DMS53 treated with DMSO at 0.1 percent for 48 hours (cell line): ENCODE results near the gene RIPOR2.

ENCODE experiments used
- DNase-seq: peaks from one replicate; lab custom pipeline; 2025; ENCODE audit not compliant: unreplicated experiment; lab: John Stamatoyannopoulos, UW

The RIPOR2 gene, protein sequence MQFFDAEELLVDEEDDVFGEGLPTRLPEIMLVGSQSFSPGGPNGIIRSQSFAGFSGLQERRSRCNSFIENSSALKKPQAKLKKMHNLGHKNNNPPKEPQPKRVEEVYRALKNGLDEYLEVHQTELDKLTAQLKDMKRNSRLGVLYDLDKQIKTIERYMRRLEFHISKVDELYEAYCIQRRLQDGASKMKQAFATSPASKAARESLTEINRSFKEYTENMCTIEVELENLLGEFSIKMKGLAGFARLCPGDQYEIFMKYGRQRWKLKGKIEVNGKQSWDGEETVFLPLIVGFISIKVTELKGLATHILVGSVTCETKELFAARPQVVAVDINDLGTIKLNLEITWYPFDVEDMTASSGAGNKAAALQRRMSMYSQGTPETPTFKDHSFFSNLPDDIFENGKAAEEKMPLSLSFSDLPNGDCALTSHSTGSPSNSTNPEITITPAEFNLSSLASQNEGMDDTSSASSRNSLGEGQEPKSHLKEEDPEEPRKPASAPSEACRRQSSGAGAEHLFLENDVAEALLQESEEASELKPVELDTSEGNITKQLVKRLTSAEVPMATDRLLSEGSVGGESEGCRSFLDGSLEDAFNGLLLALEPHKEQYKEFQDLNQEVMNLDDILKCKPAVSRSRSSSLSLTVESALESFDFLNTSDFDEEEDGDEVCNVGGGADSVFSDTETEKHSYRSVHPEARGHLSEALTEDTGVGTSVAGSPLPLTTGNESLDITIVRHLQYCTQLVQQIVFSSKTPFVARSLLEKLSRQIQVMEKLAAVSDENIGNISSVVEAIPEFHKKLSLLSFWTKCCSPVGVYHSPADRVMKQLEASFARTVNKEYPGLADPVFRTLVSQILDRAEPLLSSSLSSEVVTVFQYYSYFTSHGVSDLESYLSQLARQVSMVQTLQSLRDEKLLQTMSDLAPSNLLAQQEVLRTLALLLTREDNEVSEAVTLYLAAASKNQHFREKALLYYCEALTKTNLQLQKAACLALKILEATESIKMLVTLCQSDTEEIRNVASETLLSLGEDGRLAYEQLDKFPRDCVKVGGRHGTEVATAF

DNA sequence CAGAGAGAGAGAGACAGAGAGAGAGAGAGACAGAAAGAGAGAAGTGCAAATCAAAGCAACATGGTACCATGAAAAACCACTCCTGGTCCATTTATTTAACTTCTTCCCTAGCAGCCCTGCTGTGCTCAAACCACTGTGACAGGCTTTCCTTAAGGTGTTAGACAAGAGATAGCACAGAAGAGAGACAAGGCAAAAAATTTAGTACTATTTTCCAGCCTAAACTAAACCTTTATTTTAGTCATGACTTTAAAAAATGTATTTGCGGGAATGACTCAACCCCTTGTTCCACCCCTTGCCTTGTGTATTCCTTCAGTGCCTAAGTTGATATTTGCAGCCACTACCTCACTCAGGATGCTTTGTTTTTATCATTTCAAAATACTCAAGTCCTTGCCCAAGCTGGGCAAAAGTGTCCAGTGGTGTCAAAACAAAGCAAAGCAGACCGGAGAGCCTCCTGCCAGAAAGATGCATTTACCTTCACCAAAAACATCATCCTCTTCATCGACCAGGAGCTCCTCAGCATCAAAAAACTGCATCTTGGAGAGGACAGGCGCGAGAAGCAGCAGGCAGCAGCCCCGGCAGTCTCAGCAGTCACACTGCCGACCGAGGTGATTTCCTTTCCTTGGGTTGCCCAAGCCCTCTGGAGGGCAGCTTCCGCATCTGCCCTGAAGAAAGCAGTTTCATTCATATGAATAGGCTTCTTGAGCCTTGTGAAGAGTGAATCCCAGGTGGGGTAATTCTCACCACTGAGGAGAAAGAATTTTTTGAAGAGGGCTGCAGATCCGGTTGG, at the start of gene RIPOR2:
Gene RIPOR2, minus strand, starts transcription at position 595 of the 787 bp plus-strand sequence. Its CDS starts 62 bp downstream, at position 533.
- no peak for DNase-seq

DNA sequence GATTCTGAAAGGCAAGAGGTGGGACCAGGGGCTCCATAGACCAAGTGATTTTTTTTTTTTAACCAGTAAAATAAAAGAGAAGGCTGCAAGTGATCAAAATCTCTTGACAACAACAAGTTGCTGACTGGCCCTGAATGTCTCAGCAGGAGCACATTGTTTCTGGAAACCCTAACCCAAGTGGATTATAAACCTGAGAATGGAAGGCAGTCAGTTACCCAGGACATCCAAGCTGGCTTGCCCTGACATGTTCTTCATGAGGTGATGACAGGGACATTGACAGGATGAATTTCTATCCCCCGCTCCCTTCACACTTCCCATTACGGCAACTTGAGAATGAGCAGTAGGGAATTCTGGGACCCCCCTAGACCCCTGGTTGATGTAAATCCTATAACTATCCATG, 49.6 kb upstream of the RIPOR2 start:
- no peak for DNase-seq

DNA sequence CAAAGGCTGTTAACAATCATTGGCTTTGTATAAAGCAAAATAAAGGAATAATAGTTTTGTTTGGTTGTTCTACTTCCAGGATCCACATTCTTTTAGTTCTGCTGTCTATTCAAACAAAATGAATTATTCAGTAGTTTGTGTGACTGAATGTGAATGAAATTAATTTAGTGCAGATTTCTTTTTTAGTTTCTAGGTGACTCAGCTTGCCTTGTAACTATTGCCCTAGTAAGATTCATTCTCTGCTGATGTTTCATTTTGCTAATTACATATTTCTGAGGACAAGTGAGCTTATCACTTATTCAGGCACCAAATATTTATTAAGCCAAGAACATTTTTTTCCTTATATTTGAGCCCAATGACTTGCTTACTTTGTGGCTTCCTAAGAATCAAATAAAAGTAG, 46.5 kb upstream of the RIPOR2 start:
- DNase-seq, result no peak

DNA sequence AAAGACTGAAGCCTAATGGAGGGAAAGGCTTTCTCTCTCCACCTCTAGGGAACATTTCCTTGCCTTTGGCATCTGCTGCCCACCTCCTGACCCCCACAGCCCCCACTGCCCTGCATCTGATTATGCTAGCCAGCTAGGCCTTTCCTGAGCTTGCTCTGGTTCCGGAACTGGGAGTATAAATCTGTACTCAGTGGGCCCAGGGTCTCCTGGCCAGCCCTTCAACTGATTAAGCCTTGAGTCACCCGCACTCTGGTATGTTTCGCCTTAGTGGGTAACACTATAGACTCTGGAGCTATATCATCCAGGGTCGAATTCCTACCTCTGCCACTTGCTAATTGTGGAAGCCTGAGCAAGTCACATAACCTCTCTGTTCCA, 45.6 kb upstream of the RIPOR2 start:
- DNase-seq, result no peak

DNA sequence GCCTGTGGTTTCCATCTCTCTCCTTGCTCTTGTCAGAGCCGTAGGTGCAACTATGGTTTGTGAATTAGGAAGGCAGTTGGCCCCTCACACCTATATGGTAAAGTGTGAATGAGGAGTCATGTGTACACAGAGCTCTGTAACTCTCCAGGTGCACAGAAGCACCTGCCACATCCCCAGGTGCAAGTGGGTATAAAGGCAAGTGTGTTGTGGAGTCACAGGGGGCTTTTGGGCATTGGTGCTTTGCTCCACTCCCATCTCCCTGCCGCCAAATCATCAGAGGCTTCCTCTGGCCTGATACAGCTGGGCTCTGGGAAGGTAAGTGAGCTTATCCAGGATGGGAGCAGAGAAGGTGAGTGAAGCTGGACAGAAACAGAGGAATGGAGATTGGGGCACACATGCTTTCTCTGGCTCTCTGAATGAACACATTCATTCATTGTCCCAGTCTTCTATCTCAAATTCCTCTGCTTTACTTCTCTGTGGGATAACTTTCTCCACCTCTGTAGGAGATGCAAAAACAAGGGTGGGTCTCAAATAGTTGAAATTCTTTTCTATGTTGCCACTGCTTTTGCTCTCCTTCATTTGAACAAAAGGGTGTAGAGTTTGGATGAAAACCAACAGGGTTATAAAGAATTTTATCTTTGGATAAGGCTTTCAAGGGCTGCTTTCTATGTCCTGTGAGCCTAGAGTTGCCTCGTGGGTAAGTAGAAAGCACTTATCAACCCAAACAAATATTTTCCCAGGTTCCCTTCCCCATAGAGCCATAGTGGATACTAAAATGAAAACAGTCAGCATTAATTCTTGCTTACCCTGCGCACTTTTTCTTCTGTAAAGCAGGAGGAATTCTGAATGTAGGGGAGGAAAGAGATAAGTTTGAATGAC, 45.0 kb upstream of the RIPOR2 start:
- peak; percentile 64 for DNase-seq

DNA sequence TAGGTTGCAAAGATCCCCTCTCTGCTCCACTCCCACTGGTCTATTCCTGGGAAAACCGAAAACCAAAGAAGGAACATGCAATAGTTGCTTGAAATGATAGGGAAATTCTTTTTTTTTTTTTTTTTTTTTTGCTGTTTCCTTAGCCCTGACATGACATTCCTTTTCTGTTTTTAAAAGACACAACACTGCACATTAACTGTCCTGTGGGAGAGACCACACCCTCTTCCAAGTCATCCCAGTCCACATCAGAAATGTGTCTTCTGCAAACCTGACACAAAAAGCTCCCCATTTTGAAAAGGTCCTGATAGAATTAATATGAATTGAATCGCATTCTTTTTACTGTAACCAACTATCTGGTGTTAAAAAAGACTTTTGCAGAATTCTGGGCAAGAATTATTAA, 43.4 kb upstream of the RIPOR2 start:
- DNase-seq, result no peak

DNA sequence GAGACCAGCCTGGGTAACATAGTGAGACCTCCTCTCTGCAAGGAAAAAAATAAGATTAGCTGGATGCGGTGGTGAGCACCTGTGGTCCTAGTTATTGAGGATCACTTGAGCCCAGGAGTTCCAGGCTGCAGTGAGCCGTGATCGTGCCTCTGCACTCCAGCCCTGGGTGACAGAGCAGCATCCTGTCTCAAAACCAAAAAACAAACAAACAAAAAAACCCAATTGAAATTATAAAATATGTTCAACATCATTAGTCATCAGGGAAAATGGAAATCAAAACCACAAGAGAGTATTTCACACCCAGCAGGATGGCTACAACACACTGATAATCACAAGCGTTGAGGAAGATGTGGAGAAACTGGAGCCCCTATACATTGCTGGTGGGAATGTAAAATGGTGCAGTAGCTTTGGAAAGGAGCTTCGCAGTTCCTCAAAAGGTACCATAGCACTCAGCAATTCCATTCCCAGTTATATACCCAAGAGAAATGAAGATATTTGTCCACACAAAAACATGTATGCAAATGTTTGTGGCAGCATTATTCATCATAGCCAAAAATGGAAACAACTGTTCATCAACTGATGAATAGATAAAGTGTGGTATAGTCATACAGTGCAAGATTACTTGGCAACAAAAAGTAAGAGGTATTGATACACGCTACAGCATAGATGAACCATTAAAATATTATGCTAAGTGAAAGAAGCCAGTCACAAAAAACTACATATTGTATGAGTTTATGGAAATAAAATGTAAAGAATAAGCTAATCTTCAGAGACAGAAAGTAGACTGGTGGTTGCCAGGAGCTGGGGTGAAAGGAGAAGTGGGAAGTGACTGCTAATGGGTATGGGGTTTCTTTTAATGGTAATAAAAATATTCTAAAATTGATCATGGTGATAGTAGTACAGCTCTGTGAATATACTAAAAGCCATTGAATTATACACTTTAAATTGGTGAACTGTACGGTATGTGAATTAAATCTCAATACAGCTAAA, 38.7 kb upstream of the RIPOR2 start:
- DNase-seq, result no peak

DNA sequence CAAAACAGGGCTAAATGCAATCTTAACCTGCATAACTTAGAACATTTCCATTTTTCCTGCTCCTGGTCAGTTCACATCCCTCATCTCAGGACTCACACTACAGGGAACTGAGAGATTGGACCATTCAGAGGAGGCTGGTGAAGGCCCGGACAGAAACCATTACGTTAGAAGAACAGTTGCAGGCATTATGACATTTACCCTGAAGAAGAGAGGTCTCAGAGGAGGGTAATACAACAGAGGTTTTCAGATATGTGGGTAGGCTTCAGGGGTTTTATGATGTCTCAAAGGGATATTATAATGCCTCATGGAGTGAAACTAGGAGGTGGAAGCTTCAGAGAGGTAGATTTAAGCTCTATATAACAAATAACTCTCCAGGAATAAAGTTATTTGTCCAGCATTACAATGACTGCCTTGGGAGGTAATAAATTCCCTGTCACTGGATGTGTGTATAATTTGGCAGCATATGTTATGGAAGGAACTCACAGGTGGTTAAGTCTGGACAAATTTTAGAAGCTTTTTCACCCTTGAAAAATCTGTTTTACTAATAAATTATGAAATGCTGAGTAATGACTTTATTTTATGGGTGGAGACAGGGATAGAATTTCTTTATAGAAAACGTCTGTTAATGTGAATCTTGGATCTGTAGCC, 36.7 kb upstream of the RIPOR2 start:
- DNase-seq, result no peak

DNA sequence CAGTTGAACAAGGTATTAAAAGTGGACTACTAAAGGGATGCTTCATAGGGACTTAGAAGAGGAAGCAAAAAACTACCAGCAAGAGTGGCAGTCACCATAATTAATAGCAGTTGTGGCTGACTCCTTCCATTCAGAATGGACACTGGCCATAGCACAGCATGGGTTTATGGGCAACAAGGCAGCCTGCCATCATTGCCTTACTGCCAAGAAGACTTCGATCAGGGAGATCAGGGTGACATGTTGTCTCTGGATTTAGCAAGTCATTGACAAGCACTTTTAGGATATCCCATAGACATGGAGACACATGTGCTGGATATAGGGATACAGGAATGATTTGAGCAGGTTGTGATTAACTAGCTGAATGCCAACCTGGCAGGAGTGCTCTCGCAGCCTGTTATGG, 35.3 kb upstream of the RIPOR2 start:
- DNase-seq, result no peak

DNA sequence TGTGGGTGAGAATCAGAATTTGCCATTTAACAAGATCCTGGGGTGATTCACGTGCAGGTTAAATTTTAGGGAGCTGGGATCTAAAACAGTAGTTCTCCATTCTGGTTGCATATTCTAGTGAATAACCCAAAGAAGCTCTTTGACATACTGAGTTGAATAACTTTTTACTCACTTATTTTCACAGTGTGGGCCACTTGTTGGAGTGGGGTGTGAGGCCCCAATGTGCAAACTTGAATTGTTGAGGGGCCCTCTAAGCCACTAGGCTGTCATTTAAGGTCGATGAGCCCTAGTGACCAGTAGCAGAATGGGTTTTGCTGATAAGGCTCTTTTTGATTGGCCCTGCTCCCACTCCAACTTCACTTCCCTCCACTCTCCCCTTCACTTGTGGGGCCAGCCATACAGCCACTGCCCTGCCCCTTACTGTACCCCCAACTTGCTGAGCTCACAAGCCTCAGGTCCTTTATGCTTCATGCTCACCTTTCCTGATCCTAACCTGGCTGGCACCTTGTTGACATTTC, 33.6 kb upstream of the RIPOR2 start:
- no peak for DNase-seq

DNA sequence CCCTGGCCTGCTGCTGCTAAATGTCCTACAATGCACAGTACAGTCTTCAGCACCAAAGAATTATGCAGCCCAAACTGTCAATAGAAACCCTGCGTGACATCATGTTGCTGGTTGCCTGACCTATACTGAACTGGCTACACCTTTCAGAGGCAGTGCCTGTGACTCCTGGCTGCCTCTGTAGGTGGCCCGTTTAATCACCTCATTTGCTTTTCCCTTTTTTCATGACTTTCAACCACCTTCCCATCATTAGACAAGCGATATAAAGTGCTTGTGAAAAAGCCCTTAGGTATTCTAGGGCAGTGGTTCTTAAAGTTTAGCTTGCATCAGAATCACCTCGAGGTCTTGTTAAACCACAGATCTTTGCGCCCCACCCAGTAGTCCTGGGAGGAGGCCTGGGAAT, 33.0 kb upstream of the RIPOR2 start:
- no peak for DNase-seq

DNA sequence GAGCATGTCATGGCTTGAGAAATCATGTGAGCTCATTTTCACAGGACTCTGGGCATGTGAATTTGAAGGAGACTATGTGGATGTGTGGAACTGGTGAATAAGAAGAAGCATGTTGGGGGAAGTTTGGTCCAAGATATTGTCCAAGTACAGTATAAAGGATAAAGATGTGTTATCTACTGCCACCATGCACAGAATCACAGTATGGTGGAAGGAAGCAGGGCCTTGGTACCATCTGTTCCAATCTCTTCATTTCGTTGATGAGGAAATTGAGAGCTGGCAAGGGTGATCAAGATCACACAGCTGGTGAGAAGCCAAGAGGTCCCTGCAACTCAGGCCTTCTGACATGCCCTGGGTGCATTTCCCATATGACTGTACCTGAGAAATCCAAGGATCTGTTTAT, 31.5 kb upstream of the RIPOR2 start:
- DNase-seq, result no peak

DNA sequence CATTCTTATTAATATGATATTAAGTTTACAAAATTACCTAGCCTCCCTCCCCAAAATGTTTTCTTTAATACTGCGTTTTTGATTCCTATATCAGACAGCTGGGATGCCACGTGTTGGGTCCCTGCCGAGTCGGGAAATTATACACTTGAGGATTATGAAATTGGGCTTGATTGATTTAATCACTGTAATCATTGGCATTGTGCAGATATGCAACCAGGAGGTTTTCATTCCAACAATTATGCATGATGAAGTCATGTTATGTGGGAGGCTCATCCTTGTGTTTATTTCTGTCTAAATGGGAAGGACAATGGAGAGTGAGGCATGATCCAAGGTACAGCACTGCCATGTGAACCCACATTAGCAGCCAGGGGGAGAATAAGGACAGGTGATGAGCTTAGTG, 30.6 kb upstream of the RIPOR2 start:
- no peak for DNase-seq

DNA sequence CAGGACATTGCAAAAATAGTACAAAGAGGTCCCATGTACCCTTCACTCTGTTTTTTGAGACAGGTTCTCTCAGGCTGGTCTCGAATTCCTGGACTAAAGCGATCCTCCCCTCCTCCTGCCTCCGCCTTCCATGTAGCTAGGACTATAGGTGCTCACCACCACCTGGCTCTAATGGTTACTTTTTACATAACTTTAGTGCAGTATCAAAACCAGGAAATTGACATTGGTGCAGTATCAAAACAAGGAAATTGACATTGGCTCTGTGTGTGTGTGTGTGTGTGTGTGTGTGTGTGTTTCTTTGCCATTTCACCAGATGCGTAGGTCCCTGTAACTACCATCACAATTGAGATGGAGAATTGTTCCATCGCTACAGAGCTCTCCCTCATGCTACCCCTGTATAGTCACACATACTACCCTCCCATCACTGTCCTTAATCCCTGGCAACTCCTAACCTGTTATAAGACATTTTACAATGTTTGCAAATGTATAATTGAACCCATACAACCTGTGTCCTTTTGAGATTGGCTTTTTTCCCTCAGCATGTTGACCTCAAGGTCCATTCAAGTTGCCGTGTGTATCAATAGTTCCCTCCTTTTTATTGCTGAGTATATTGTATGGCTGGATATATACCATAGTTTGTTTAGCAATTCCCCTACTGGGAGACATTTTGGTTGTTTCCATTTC, 28.3 kb upstream of the RIPOR2 start:
- DNase-seq, result no peak

DNA sequence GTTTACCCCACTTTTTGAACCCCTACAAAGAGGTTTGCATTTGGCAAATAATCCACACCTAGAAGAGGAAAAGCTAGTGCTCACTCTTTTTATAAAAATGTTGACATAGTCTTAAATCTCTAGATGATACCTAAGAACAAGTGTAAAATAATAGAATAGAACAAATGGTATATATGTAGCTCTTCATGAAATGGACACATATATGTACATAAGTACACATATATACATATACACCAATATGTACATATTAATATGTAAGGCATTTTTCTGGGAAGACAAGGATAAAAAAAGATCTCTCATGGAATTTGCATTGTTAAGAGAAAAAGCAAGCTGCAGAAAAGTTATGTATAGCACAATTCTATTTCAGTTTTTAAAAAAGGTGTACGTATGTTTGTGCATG, 27.6 kb upstream of the RIPOR2 start:
- no peak for DNase-seq

DNA sequence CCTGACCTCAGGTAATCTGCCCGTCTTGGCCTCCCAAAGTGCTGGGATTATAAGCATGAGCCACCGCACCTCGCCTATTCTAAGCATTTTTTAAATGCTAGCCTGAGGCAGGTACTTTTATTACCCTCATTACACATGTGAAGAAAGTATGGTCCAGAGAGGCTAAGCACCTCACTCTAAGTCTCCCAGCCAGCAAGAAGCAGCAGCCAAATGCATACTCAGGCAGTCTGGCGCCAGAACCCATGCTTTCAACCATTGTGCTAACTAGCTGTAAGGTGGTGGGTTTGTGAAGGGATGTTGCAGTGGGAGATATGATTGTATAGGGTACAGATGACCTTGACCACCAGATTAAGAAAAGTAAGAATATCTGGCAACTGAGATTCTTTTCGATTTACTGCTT, 26.1 kb upstream of the RIPOR2 start:
- DNase-seq, result no peak

DNA sequence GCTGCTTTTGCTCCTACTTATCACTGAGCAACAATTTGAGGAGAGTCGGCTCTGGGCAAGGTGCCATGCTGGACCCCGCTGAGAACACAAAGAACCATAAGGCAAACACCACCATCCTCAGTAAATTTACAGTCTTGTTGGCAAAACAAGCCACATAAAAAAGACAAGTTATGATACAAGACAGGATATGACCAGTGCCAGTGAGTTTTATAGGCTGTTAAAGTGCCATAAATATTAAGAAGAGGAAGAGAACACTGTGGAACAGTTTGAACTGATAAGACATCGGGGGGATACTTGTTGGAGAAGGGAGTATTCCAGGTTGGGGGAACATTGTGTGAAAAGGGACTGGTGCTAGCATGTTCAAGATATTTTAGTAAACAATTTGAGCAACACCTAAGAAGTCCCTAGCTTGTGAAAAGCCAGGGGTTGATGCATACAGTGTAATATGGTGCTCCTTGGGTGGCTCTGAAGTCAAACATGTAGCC, 25.3 kb upstream of the RIPOR2 start:
- no peak for DNase-seq

DNA sequence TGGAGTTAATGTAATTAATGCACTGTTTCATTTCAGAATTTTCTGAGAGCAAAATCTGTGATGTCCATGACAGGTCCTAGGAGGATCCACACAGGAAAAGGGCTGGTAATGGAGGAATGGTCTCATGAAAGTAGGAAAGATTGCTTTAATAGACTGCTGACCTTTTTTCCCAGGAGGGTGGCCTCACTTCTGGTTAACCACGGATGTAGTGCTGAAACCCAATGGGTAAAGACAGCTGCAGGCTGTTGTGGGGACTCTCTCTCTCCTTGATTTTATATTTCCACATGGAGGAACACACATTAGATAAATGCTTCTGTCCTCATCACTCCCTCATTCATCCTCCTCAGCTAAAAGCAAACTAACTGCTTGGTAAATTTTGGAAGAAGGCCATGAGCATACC, 23.6 kb upstream of the RIPOR2 start:
- DNase-seq, result no peak
